Mesothelial cell of epicardium (in vitro differentiated cells): Measurements from ENCODE around the gene NCK1. TPM values are rescaled to one million over a fixed set of nuclear protein-coding genes. Genes with fewer than 3 reads are reported as not detected.
"Not testable (repeated sequence)": the region's sequence is repeated elsewhere in the genome, so short reads cannot be mapped to it uniquely, and the experiment has no call there.

Experiments used
- DNase-seq, 2 experiments: peaks; one replicate each; pipeline ENCODE4 v3.0.0; 2021; ENCODE audit warnings: low spot score in 2 of 2; ENCODE audit not compliant: unreplicated experiment in 2 of 2
- H3K27ac Mint-ChIP-seq: 2 replicates; pipeline ENCODE4 v1.8.0; 2021; ENCODE audit warnings: mixed read lengths
- H3K27me3 Mint-ChIP-seq: 2 replicates; pipeline ENCODE4 v1.8.0; 2021; ENCODE audit warnings: low read depth, mixed read lengths
- H3K36me3 Mint-ChIP-seq: 2 replicates; pipeline ENCODE4 v1.8.0; 2021; ENCODE audit warnings: mixed read lengths
- H3K4me1 Mint-ChIP-seq: 2 replicates; pipeline ENCODE4 v1.8.0; 2021; ENCODE audit warnings: mixed read lengths
- H3K4me3 Mint-ChIP-seq: 2 replicates; pipeline ENCODE4 v1.8.0; 2021; ENCODE audit warnings: mild to moderate bottlenecking, moderate library complexity, mixed read lengths
- H3K9me3 Mint-ChIP-seq: 2 replicates; pipeline ENCODE4 v1.8.0; 2021; ENCODE audit warnings: mixed read lengths
- CTCF ChIP-seq: fragments of 200-600 bp; sonication (generic); IDR thresholded peaks from one replicate; pipeline ENCODE4 v1.5.0; 2021; ENCODE audit warnings: antibody characterized with exemption; ENCODE audit not compliant: unreplicated experiment
- total RNA-seq: library from RNA; stranded (reverse); gene quantifications from 3 replicates; pipeline ENCODE4 v1.2.1, GENCODE V29; 2021

The NCK1 gene
- total RNA-seq, 1 donor from 2014 or later, result 27.9 TPM

- Mint-ChIP-seq H3K36me3 (peaks cover 3% of the 10 kb centered on the region), H3K4me3 (no peak overlapping the region), H3K27me3 (no peaks in the 10 kb centered on the region), H3K27ac (no peak overlapping the region), H3K4me1 (peaks cover 9% of the 10 kb centered on the region), H3K9me3 (peaks cover 6% of the 10 kb centered on the region)
- TF ChIP-seq CTCF, result no peak
- no peak for DNase-seq
Observed at GRCh38 chr3:136959599-136959998, 97.6 kb downstream of the NCK1 start.

- Mint-ChIP-seq H3K27me3 (no peaks in the 10 kb centered on the region), H3K36me3 (peaks cover 3% of the 10 kb centered on the region), H3K4me3 (no peak overlapping the region), H3K4me1 (peaks cover 4% of the 10 kb centered on the region), H3K9me3 (peaks cover 6% of the 10 kb centered on the region), H3K27ac (no peak overlapping the region)
- no peak for TF ChIP-seq CTCF
- DNase-seq, result no peak
Observed at GRCh38 chr3:136960838-136961836, 99.1 kb downstream of the NCK1 start.

- TF ChIP-seq CTCF, result no peak
- no peak for DNase-seq
- Mint-ChIP-seq H3K4me3 (no peak overlapping the region), H3K27me3 (no peaks in the 10 kb centered on the region), H3K27ac (no peak overlapping the region), H3K4me1 (peaks cover 4% of the 10 kb centered on the region), H3K9me3 (peaks cover 6% of the 10 kb centered on the region), H3K36me3 (peaks cover 3% of the 10 kb centered on the region)
Observed at GRCh38 chr3:136962927-136963326, 100.9 kb downstream of the NCK1 start.

GRCh38 chr3:136969539-136969938 lies 107.5 kb downstream of the NCK1 start:
- Mint-ChIP-seq H3K4me3 (peak overlapping the region; percentile 37), H3K9me3 (peaks cover 30% of the 10 kb centered on the region)
- not testable (repeated sequence) for DNase-seq, H3K36me3 Mint-ChIP-seq, H3K4me1 Mint-ChIP-seq, H3K27me3 Mint-ChIP-seq, H3K27ac Mint-ChIP-seq

GRCh38 chr3:136973352-136973751 lies 111.3 kb downstream of the NCK1 start:
- Mint-ChIP-seq H3K9me3 (peaks cover 35% of the 10 kb centered on the region), H3K4me1 (no peaks in the 10 kb centered on the region), H3K4me3 (no peak overlapping the region), H3K27ac (no peak overlapping the region), H3K36me3 (peaks cover 12% of the 10 kb centered on the region), H3K27me3 (no peaks in the 10 kb centered on the region)
- no peak for TF ChIP-seq CTCF
- DNase-seq, result no peak

- no peak for TF ChIP-seq CTCF
- no peak overlapping the region for H3K4me3 Mint-ChIP-seq
- peaks cover 35% of the 10 kb centered on the region for H3K9me3 Mint-ChIP-seq
- H3K4me1 Mint-ChIP-seq, result no peaks in the 10 kb centered on the region
- peaks cover 12% of the 10 kb centered on the region for H3K36me3 Mint-ChIP-seq
- no peaks in the 10 kb centered on the region for H3K27me3 Mint-ChIP-seq
- H3K27ac Mint-ChIP-seq, result no peak overlapping the region
- DNase-seq, result no peak
Observed at GRCh38 chr3:136974670-136975069, 112.7 kb downstream of the NCK1 start.
